ENCODE measurements around the gene MBTPS1.

DNA sequence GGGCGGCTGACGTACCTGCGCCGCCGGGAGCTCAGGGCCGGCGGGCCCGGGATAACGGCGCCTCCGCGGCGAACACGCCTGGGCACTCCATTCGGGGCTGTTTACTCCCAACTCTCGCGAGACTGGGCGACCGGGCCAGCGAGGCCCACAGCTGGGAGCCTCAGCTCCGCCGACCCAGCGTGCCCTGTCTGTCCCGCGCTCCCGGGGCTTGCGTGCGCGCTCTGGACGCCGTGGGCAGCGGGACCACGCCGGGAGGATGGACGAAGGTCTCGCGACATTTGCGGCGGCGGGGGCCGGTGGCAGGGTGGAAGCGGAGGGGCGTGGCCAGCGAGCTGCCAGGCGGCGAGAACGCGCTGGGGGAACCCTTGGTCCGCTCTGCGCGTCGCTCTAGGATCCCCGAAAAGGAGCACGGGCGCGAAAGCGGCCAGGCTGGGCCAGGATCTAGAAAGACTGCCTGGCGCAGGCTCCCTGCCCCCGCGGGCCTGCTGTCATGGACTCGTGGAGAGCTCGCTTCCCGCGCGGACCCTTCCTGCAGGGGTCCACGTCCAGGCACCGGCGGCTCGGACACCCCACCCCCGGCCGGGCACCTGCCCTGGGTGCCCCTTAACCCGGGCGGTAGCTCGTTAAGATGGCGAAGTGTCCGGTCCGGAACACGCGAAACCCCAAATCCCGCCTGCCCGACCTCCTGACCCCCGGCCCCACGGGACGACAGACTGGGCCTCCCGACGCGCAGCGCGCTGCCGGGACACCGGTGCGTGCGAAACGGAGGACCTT, at the start of gene MBTPS1:
- TF ChIP-seq, protein P1, sequence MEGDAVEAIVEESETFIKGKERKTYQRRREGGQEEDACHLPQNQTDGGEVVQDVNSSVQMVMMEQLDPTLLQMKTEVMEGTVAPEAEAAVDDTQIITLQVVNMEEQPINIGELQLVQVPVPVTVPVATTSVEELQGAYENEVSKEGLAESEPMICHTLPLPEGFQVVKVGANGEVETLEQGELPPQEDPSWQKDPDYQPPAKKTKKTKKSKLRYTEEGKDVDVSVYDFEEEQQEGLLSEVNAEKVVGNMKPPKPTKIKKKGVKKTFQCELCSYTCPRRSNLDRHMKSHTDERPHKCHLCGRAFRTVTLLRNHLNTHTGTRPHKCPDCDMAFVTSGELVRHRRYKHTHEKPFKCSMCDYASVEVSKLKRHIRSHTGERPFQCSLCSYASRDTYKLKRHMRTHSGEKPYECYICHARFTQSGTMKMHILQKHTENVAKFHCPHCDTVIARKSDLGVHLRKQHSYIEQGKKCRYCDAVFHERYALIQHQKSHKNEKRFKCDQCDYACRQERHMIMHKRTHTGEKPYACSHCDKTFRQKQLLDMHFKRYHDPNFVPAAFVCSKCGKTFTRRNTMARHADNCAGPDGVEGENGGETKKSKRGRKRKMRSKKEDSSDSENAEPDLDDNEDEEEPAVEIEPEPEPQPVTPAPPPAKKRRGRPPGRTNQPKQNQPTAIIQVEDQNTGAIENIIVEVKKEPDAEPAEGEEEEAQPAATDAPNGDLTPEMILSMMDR (IDR thresholded peaks at IDR 0.05) = peak in 3 of 5 experiments; percentile 36 to 82 (median 79)
- TF ChIP-seq POLR2A (IDR thresholded peaks at IDR 0.05) = peak; percentile 51 to 78
